Trophoblast cell (in vitro differentiated cells and primary cell): ENCODE measurements around the gene GADD45B.
"Not testable (repeated sequence)": the region's sequence is repeated elsewhere in the genome, so short reads cannot be mapped to it uniquely, and the experiment has no call there.

Source experiments
- DNase-seq, 2 donors: peaks; one replicate each; pipeline ENCODE4 v3.0.0-alpha.2; 2016
- H2AFZ ChIP-seq: 2 replicates; pipeline ENCODE4 v1.6.1; 2013; ENCODE audit warnings: low read length, moderate library complexity, mild to moderate bottlenecking; ENCODE audit not compliant: insufficient read depth, poor library complexity
- H2AK5ac ChIP-seq: 2 replicates; pipeline ENCODE4 v1.6.1; 2013; ENCODE audit warnings: mild to moderate bottlenecking, low read length
- H2BK120ac ChIP-seq: 2 replicates; pipeline ENCODE4 v1.6.1; 2013; ENCODE audit warnings: low read length, mild to moderate bottlenecking, moderate library complexity; ENCODE audit not compliant: insufficient read depth, poor library complexity
- H2BK12ac ChIP-seq: 2 replicates; pipeline ENCODE4 v1.6.1; 2013; ENCODE audit warnings: mild to moderate bottlenecking, low read length, moderate library complexity
- H2BK5ac ChIP-seq: 2 replicates; pipeline ENCODE4 v1.6.1; 2013; ENCODE audit warnings: low read length, low read depth, moderate library complexity, mild to moderate bottlenecking; ENCODE audit not compliant: poor library complexity
- H3K14ac ChIP-seq: 2 replicates; pipeline ENCODE4 v1.6.1; 2013; ENCODE audit warnings: mild to moderate bottlenecking, low read length
- H3K18ac ChIP-seq: 2 replicates; pipeline ENCODE4 v1.6.1; 2013; ENCODE audit warnings: mild to moderate bottlenecking, low read length
- H3K23ac ChIP-seq: 2 replicates; pipeline ENCODE4 v1.6.1; 2013; ENCODE audit warnings: low read length
- H3K27ac ChIP-seq: 2 replicates; pipeline ENCODE4 v1.5.1; 2013; ENCODE audit warnings: low read depth, mild to moderate bottlenecking, inconsistent platforms, low read length, moderate library complexity
- H3K27me3 ChIP-seq: 2 replicates; pipeline ENCODE4 v1.6.1; 2013; ENCODE audit warnings: inconsistent platforms, mild to moderate bottlenecking, low read length, moderate library complexity; ENCODE audit not compliant: insufficient read depth
- H3K36me3 ChIP-seq, 2 experiments: 1 replicate in 1 of 2; 2 replicates in 1 of 2; pipeline ENCODE4 v1.6.1; 2013; ENCODE audit warnings: low read length in 2 of 2, mild to moderate bottlenecking in 2 of 2, moderate library complexity in 1 of 2; ENCODE audit not compliant: insufficient read depth in 2 of 2, control insufficient read depth in 1 of 2
- H3K4ac ChIP-seq: 2 replicates; pipeline ENCODE4 v1.6.1; 2013; ENCODE audit warnings: low read depth, mild to moderate bottlenecking, low read length, moderate library complexity
- H3K4me1 ChIP-seq, 2 experiments: 1 replicate in 1 of 2; 2 replicates in 1 of 2; pipeline ENCODE4 v1.6.1; 2013; ENCODE audit warnings: low read length in 2 of 2, mild to moderate bottlenecking in 2 of 2, moderate library complexity in 1 of 2; ENCODE audit not compliant: insufficient read depth in 2 of 2, control insufficient read depth in 1 of 2
- H3K4me2 ChIP-seq: 2 replicates; pipeline ENCODE4 v1.6.1; 2013; ENCODE audit warnings: inconsistent platforms, mild to moderate bottlenecking, low read length, moderate library complexity
- H3K4me3 ChIP-seq: 2 replicates; pipeline ENCODE4 v1.5.1; 2013; ENCODE audit warnings: mild to moderate bottlenecking, low read depth, low read length, inconsistent platforms
- H3K79me1 ChIP-seq: one replicate; pipeline ENCODE4 v1.6.1; 2013; ENCODE audit warnings: low read length
- H3K79me2 ChIP-seq: 2 replicates; pipeline ENCODE4 v1.6.1; 2013; ENCODE audit warnings: low read length, mild to moderate bottlenecking; ENCODE audit not compliant: control insufficient read depth, insufficient read depth, poor library complexity
- H3K9ac ChIP-seq: 2 replicates; pipeline ENCODE4 v1.6.1; 2013; ENCODE audit warnings: mild to moderate bottlenecking, low read length
- H3K9me3 ChIP-seq: 2 replicates; pipeline ENCODE4 v1.6.1; 2013; ENCODE audit warnings: low read depth, mild to moderate bottlenecking, control low read depth, inconsistent platforms, low read length; ENCODE audit not compliant: insufficient read depth
- H4K12ac ChIP-seq: 2 replicates; pipeline ENCODE4 v1.6.1; 2013; ENCODE audit warnings: low read depth, mild to moderate bottlenecking, low read length, moderate library complexity
- H4K8ac ChIP-seq: 2 replicates; pipeline ENCODE4 v1.6.1; 2013; ENCODE audit warnings: low read depth, mild to moderate bottlenecking, low read length, moderate library complexity
- H4K91ac ChIP-seq: one replicate; pipeline ENCODE4 v1.6.1; 2013; ENCODE audit warnings: low read depth, mild to moderate bottlenecking, low read length, moderate library complexity
- WGBS: extraction: QIAGEN DNeasy Blood & Tissue Kit; methylation state at CpG from one replicate; pipeline ENCODE4 v1.1.7; 2013; ENCODE audit warnings: missing lambda C conversion rate; ENCODE audit not compliant: insufficient read length, insufficient coverage; ENCODE audit errors: extremely low coverage; 5-methylcytosine and 5-hydroxymethylcytosine counted together

The GADD45B gene

DNA sequence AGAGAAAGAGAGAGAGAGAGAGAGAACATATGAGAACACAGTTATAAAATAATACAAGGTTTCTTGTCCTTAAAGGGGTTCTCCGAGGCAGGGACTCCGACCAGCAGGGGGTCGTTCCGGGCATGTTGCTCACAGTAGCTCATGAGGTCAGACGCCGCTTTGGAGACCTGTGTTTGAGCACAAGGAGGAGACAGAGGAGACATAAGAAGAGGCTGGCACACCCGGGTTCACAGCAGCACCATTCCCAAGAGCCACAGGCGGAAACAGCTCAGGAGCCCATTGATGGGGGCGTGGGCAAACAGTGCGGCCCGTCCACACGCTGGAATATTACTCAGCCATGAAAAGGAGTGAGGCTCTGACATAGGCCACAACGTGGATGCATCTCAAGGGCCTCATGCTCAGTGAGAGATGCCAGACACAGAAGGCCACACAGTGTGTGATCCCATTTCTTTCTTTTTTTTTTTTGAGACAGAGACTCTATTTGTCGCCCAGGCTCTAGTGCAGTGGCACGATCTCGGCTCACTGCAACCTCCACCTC is 39.1 kb downstream of the GADD45B start:
- Histone ChIP-seq H3K79me2 (peaks cover 2% of the 10 kb centered on the region), H2BK5ac (no peak overlapping the region), H3K9me3 (no peaks in the 10 kb centered on the region), H3K27ac (no peak overlapping the region), H4K12ac (no peak overlapping the region), H2AK5ac (no peak overlapping the region), H3K4ac (no peak overlapping the region), H4K8ac (no peak overlapping the region), H2BK120ac (no peak overlapping the region), H3K18ac (no peak overlapping the region), H3K9ac (no peak overlapping the region), H3K4me2 (no peak overlapping the region), H3K36me3 (no peaks in the 10 kb centered on the region), H3K79me1 (peaks cover 13% of the 10 kb centered on the region), H2BK12ac (no peak overlapping the region), H3K27me3 (no peaks in the 10 kb centered on the region), H3K14ac (no peak overlapping the region), H4K91ac (no peak overlapping the region), H3K4me1 (peaks cover 14 to 15% of the 10 kb centered on the region in 2 experiments), H3K23ac (no peak overlapping the region), H2AFZ (no peak overlapping the region), H3K4me3 (no peak overlapping the region)
- no CpG with 5 or more reads among the region's 16 CpGs for WGBS
- DNase-seq: no peak

DNA sequence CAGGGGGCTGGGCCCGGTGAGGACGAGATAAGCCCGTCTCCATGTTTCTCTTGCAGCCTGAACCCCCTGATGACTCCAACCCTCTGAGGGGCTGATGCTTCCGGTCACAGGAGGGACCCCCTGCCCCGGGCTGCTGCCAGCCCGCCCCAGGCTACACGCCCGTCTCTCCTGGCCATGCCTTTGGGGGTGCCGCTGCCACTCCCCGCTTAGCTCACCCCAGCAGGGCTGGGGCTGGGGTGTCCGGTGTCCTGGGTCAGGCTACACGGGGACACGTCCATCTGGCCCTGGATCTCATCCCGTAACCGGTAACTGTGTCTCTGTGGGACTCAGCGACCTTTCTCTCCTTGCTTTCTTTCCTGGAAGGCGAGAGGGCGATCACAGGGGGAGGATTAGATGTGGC is 40.8 kb downstream of the GADD45B start:
- Histone ChIP-seq H3K4ac (no peak overlapping the region), H3K23ac (no peak overlapping the region), H3K79me1 (peaks cover 18% of the 10 kb centered on the region), H3K9ac (no peak overlapping the region), H3K27me3 (no peaks in the 10 kb centered on the region), H3K9me3 (no peaks in the 10 kb centered on the region), H3K4me3 (no peak overlapping the region), H2BK5ac (peak overlapping the region; percentile 53), H3K18ac (peak overlapping the region; percentile 9), H2AK5ac (peak overlapping the region; percentile 49), H3K4me2 (no peak overlapping the region), H4K12ac (peak overlapping the region; percentile 56), H3K14ac (peak overlapping the region; percentile 45), H2BK12ac (peak overlapping the region; percentile 52), H3K36me3 (no peaks in the 10 kb centered on the region), H3K27ac (no peak overlapping the region), H4K91ac (peak overlapping the region; percentile 78), H4K8ac (no peak overlapping the region), H3K4me1 (peaks cover 15 to 16% of the 10 kb centered on the region in 2 experiments), H2BK120ac (peak overlapping the region; percentile 69), H2AFZ (no peak overlapping the region), H3K79me2 (peaks cover 2% of the 10 kb centered on the region)
- no CpG with 5 or more reads among the region's 18 CpGs for WGBS
- no peak for DNase-seq

GRCh38 chr19:2517881-2518601 is 42.1 kb downstream of the GADD45B start:
- Histone ChIP-seq H3K4ac (peak overlapping the region; percentile 83), H4K91ac (peak overlapping the region; percentile 95), H2BK12ac (peak overlapping the region; percentile 93), H3K9me3 (peaks cover 2% of the 10 kb centered on the region), H4K8ac (peak overlapping the region; percentile 84), H3K79me1 (peaks cover 20% of the 10 kb centered on the region), H3K36me3 (no peaks in the 10 kb centered on the region), H3K18ac (peak overlapping the region; percentile 92), H3K4me2 (no peak overlapping the region), H3K9ac (no peak overlapping the region), H3K23ac (no peak overlapping the region), H2AK5ac (peak overlapping the region; percentile 97), H4K12ac (peak overlapping the region; percentile 75), H3K27ac (peak overlapping the region; percentile 47), H3K14ac (peak overlapping the region; percentile 85), H2AFZ (peak overlapping the region; percentile 71), H3K79me2 (peaks cover 2% of the 10 kb centered on the region), H3K27me3 (no peaks in the 10 kb centered on the region), H3K4me1 (peaks cover 21 to 22% of the 10 kb centered on the region in 2 experiments), H3K4me3 (no peak overlapping the region), H2BK120ac (peak overlapping the region; percentile 89), H2BK5ac (peak overlapping the region; percentile 81)
- no CpG with 5 or more reads among the region's 35 CpGs for WGBS
- DNase-seq: no peak

GRCh38 chr19:2518856-2519255 is 42.9 kb downstream of the GADD45B start:
- not testable (repeated sequence) for H2BK5ac ChIP-seq, H3K14ac ChIP-seq, H2BK12ac ChIP-seq, H3K4ac ChIP-seq, H4K12ac ChIP-seq, H2AFZ ChIP-seq, DNase-seq, H3K27ac ChIP-seq, H4K91ac ChIP-seq, H3K9ac ChIP-seq, H3K18ac ChIP-seq, H3K4me3 ChIP-seq, H2BK120ac ChIP-seq, H3K27me3 ChIP-seq, H3K36me3 ChIP-seq, H3K23ac ChIP-seq, H3K4me2 ChIP-seq, H4K8ac ChIP-seq, H3K79me2 ChIP-seq, H2AK5ac ChIP-seq, H3K9me3 ChIP-seq
- H3K4me1 ChIP-seq: peaks cover 26 to 28% of the 10 kb centered on the region in 2 experiments
- no CpG with 5 or more reads among the region's 11 CpGs for WGBS
- H3K79me1 ChIP-seq: peaks cover 25% of the 10 kb centered on the region
